Effector memory CD8-positive, alpha-beta T cell (primary cell): ENCODE results near the gene TTC7B.
"Not testable (repeated sequence)": the region's sequence is repeated elsewhere in the genome, so short reads cannot be mapped to it uniquely, and the experiment has no call there.

Experiments
- ATAC-seq: fragments of 150-1000 bp; cut with Tn5 transposase; replicated peaks from 2 replicates; pipeline ENCODE4 v1.10.0; 2021; ENCODE audit warnings: mild to moderate bottlenecking, moderate library complexity
- DNase-seq, 3 experiments: peaks; one replicate each; pipeline ENCODE4 v3.0.0; 2021
- H3K27ac Mint-ChIP-seq, 2 donors: one replicate each; pipeline ENCODE4 v1.8.0; 2022; ENCODE audit warnings: mild to moderate bottlenecking in 2 of 2, mixed read lengths in 2 of 2, moderate library complexity in 2 of 2
- H3K27me3 Mint-ChIP-seq, 2 donors: one replicate each; pipeline ENCODE4 v1.8.0; 2022; ENCODE audit warnings: mixed read lengths in 2 of 2
- H3K36me3 Mint-ChIP-seq: one replicate; pipeline ENCODE4 v1.8.0; 2022; ENCODE audit warnings: mild to moderate bottlenecking, moderate library complexity, mixed read lengths; ENCODE audit not compliant: insufficient read depth
- H3K4me1 Mint-ChIP-seq, 2 donors: one replicate each; pipeline ENCODE4 v1.8.0; 2022; ENCODE audit warnings: low read depth in 2 of 2, mixed read lengths in 2 of 2
- H3K4me3 Mint-ChIP-seq, 2 donors: one replicate each; pipeline ENCODE4 v1.8.0; 2022; ENCODE audit warnings: mild to moderate bottlenecking in 2 of 2, mixed read lengths in 2 of 2, moderate library complexity in 2 of 2
- H3K9me3 Mint-ChIP-seq, 2 donors: one replicate each; pipeline ENCODE4 v1.8.0; 2022; ENCODE audit warnings: mixed read lengths in 2 of 2

TTC7B gene

DNA sequence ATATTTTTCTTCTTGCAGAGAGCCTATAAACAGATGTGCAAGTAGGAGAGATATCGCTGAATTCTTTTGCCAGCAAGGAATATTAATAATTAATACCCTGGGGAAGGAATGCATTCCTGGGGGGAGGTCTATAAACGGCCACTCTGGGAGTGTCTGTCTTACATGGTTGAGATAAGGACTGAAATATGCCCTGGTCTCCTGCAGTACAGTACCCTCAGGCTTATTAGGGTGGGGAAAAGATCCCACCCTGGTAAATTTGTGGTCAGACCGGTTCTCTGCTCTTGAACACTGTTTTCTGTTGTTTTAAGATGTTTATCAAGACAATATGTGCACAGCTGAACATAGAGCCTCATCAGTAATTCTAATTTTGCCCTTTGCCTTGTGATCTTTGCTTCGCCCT lies 7.3 kb upstream of the TTC7B start:
- DNase-seq, H3K9me3 Mint-ChIP-seq, H3K27ac Mint-ChIP-seq, H3K4me3 Mint-ChIP-seq, ATAC-seq, H3K27me3 Mint-ChIP-seq: not testable (repeated sequence)
- Mint-ChIP-seq H3K36me3 (peaks cover 10% of the 10 kb centered on the region), H3K4me1 (peaks cover 19 to 24% of the 10 kb centered on the region in 2 donors)

DNA sequence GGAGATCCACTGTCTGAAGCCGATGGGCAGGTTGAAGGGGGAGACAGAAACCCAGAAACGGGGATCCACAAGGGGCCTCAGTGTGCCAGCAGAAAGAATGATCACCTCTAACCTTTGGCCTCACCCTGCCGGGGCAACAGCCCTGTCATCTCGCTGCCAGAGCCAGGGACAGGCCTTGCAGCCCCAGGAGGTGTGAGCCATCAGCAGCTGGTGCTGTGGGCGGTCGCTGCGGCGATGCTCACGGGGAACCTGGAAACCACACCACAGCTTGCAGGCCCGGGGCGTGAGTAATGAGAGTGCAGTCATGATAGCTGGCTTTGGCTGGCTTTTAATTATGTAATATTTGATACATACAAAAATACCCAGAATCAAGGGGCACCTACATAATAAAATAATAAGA lies 4.7 kb upstream of the TTC7B start:
- ATAC-seq (peak; percentile 98), DNase-seq (peak; percentile 59 to 65 (median 63))
- peaks cover 0 to 10% of the 10 kb centered on the region in 2 donors for H3K27me3 Mint-ChIP-seq
- no peak overlapping the region for H3K4me3 Mint-ChIP-seq
- H3K9me3 Mint-ChIP-seq: peaks cover 0 to 9% of the 10 kb centered on the region in 2 donors
- H3K4me1 Mint-ChIP-seq: peaks cover 16 to 18% of the 10 kb centered on the region in 2 donors
- peak overlapping the region; percentile 61 to 75 for H3K27ac Mint-ChIP-seq
- peaks cover 11% of the 10 kb centered on the region for H3K36me3 Mint-ChIP-seq

DNA sequence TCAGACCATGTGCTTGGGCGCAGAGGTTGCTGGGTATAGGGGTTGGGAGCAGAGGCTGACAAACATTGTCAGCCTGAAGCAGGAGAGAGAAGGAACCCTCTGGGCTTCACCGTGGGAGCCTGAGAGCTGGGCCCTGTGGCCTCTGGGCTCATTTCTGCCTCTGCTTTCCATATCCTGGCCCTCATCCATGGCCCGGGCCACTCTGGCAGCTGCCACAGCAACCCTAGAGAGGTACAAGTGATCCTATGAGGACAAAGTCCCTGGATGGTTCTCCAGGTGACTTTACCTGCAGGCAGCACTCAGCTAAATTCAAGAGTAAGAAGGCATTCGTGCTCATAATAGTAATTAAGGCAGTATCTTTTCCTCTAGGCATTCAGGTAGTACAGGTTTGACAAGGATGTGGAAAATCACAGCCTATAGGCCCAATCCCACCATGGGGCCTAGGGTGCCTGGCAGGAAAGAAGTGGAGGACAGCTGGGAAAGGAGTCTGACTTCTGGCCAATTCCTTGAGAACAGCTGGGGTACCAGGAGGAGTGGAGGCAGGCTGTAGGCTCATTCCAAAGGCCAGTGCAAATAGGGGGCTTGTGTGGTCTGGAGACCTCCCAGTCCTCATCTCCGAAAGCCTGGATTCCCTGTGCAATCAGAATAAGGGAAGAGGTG lies 3.6 kb upstream of the TTC7B start:
- Mint-ChIP-seq H3K4me1 (peaks cover 16 to 25% of the 10 kb centered on the region in 2 donors), H3K36me3 (peaks cover 11% of the 10 kb centered on the region), H3K27ac (peak overlapping the region; percentile 75 to 79), H3K27me3 (peaks cover 0 to 10% of the 10 kb centered on the region in 2 donors), H3K9me3 (peaks cover 0 to 9% of the 10 kb centered on the region in 2 donors), H3K4me3 (no peak overlapping the region)
- no peak for DNase-seq
- ATAC-seq: no peak

DNA sequence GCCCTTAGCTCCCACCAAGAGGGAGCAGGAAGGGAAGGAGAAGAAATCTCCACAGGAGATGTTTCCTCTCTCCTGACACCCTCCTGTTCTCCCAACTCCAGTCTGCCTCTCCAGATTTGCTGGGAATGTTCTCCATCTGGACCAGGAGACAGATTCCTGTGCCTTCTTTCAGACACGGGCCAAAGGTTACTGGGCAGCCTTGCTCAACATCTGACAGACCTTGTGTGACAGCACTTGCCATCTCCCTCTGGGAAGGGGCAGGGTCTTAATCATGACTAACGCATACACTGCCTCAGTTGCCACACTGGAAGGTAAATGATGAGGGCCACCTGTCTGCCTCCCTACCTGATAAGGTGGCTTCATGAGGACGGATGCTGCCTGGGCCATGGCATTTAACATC lies 2.5 kb upstream of the TTC7B start:
- Mint-ChIP-seq H3K36me3 (peaks cover 11% of the 10 kb centered on the region), H3K4me1 (peaks cover 16 to 25% of the 10 kb centered on the region in 2 donors), H3K27me3 (peaks cover 0 to 10% of the 10 kb centered on the region in 2 donors), H3K27ac (no peak overlapping the region), H3K9me3 (peaks cover 0 to under 1% of the 10 kb centered on the region in 2 donors), H3K4me3 (no peak overlapping the region)
- DNase-seq: no peak
- ATAC-seq: no peak

DNA sequence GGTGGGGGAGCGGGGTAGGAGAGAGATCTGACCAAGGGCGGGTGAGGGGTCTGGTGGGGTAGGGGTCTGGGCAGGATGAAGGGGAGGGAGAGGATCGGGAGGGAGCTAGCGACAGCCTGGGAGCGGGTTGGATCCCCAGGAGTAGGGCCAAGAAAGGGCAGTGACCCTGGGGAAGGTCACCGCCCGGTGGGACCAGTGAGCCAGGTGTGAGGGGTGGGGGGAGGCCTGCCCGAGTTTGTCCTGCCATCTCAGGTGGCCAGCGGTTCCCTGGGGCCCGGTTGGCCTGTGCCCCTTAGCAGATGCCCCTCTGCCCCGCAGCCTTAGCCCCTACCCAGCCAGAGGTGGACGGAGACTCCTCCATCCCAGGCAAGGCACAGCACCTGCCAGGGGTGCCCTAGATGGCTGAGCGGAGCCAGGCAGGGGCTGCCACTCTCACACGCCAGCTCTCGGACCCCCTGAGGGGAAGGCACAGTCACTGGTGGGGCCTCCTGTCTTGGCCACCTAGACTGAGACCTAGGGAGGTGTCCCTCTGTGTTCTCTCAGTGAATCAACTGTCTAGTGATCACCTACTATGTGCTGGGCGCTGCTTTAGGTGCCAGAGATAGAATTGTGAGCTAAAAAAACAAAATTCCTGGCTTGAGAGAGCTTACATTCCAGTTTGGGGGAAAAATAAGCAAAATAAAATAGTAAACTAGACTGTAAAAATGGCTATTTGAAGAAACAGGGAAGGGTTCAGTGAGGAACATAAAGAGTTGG lies 629 bp upstream of the TTC7B start:
- peaks cover 11% of the 10 kb centered on the region for H3K36me3 Mint-ChIP-seq
- peak overlapping the region; percentile 66 to 76 for H3K4me3 Mint-ChIP-seq
- H3K27me3 Mint-ChIP-seq: peaks cover 0 to 10% of the 10 kb centered on the region in 2 donors
- ATAC-seq (no peak), DNase-seq (no peak)
- peaks cover 16 to 24% of the 10 kb centered on the region in 2 donors for H3K4me1 Mint-ChIP-seq
- no peaks in the 10 kb centered on the region for H3K9me3 Mint-ChIP-seq
- H3K27ac Mint-ChIP-seq: no peak overlapping the region

DNA sequence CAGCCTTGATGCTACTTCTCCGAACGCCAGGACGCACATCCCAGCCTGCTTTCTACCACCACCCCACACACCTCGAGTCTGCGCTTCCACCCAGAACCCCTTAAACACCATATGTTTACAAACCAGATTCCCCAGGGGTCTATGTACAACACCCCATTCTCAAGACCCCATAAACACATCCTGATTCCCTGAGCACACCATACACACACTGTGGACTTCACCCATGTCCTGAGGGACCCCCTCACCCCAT lies 733 bp downstream of the TTC7B start:
- peaks cover 11% of the 10 kb centered on the region in 2 donors for H3K4me1 Mint-ChIP-seq
- H3K27ac Mint-ChIP-seq: peak overlapping the region in 1 of 2 donors; percentile 28
- no peak for DNase-seq
- ATAC-seq: no peak
- peaks cover 0 to 10% of the 10 kb centered on the region in 2 donors for H3K27me3 Mint-ChIP-seq
- peaks cover 5% of the 10 kb centered on the region for H3K36me3 Mint-ChIP-seq
- H3K9me3 Mint-ChIP-seq: no peaks in the 10 kb centered on the region
- peak overlapping the region; percentile 30 to 75 for H3K4me3 Mint-ChIP-seq

DNA sequence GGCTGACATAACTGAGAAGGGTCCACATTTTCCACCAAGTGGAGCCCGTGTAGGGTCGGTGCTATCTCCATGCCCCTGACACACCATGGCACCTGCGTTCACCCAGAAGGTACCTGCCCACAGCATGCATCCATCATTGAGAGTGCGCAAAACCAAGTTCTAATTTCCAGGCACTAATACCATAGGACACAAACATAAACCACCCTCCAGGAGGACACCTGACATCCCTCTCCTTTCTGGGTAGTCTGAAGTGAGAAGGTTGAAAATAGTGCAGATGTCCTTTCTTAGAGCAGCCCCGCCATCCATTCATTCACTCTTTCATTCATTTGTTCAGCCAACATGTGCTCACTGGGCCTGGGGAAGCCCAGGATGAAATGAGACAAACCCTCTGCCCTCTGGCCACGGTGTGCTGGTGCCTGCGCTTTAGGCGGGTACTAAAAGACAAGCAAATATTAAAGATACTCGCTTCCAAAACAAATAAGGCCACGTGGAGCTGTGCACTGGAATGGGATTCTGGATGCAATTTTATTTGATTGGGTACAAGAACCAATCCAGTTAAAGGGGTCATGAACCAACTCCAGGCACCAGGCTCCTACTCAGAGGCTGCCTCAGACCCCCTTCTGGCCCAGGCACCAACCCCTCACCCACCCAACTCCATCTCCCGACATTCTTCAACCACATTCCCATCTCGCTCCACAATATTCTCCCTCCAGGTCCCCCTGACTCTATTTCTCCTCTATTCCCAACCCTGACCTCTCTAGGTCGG lies 1.2 kb downstream of the TTC7B start:
- Mint-ChIP-seq H3K9me3 (no peaks in the 10 kb centered on the region), H3K36me3 (peaks cover 5% of the 10 kb centered on the region), H3K4me1 (peaks cover 8% of the 10 kb centered on the region in 2 donors), H3K27me3 (peaks cover 0 to 10% of the 10 kb centered on the region in 2 donors), H3K4me3 (peak overlapping the region; percentile 30 to 75), H3K27ac (peak overlapping the region in 1 of 2 donors; percentile 28)
- ATAC-seq (no peak), DNase-seq (no peak)

DNA sequence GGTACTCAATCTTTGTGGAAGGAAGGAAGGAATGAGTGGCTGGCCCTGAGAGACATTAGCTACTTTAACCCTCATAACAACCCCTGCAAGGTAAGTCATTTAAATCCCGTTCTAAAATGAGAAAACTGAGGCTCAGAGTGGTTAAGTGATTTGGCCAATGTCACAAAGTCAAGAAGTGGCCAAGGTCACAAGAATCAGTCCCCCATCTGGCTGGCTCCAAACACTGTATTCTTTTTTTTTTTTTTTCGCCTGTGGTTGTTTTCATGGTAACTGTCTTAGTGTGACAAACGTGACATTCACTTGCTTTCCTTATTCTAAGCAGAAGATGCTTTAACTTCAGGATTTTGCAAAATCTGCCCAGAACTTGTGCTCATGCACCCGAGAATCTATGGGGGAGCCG lies 2.8 kb downstream of the TTC7B start:
- DNase-seq (no peak), ATAC-seq (no peak)
- Mint-ChIP-seq H3K27me3 (peaks cover 0 to 10% of the 10 kb centered on the region in 2 donors), H3K4me3 (no peak overlapping the region), H3K27ac (no peak overlapping the region), H3K4me1 (peaks cover 5 to 7% of the 10 kb centered on the region in 2 donors), H3K9me3 (no peaks in the 10 kb centered on the region), H3K36me3 (peaks cover 5% of the 10 kb centered on the region)

DNA sequence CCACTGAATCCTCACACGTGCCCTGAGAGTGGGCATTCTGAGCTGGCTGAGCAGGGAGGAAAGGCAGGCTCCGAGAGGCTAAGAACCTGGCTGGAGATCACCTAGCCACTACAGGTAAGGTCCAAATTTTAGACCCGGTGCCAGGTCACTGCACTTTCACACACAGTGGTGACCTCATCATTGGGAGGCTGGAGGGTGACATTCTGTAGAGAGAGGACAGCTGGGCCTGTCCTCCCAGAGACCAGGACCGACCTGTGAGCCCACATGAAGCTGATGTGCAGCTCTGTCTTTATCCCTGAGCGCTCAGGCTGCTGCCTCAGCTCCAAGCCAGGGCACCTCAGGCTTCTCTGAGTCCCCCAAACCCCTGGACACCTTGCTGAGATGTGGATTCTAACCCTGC lies 4.1 kb downstream of the TTC7B start:
- Mint-ChIP-seq H3K4me3 (no peak overlapping the region), H3K9me3 (no peaks in the 10 kb centered on the region), H3K27ac (no peak overlapping the region), H3K27me3 (peaks cover 0 to 2% of the 10 kb centered on the region in 2 donors), H3K4me1 (peaks cover 2 to 7% of the 10 kb centered on the region in 2 donors), H3K36me3 (peaks cover 5% of the 10 kb centered on the region)
- DNase-seq: no peak
- no peak for ATAC-seq

DNA sequence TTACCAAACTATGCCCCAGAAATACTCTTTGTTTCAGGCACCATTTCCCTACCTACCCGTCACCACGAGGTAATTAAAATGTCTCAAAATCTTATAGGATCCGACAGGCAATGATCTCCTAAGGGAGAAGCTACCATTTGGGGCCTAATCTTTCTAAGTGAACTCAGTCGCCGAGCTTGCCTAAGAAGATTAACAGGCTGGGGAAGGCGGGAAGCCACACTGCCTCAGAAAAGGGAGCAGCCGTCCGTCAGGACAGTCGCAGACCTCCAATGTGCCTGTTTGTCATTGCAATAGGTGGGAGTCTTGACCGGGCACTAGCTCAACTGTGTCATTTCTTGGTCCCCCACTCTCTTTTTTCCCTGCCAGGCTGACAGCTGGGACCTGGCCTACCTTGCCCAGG lies 4.6 kb downstream of the TTC7B start:
- Mint-ChIP-seq H3K27ac (no peak overlapping the region), H3K4me3 (no peak overlapping the region), H3K36me3 (peaks cover 2% of the 10 kb centered on the region), H3K27me3 (no peaks in the 10 kb centered on the region), H3K4me1 (peaks cover 0 to 7% of the 10 kb centered on the region in 2 donors), H3K9me3 (no peaks in the 10 kb centered on the region)
- no peak for ATAC-seq
- no peak for DNase-seq

DNA sequence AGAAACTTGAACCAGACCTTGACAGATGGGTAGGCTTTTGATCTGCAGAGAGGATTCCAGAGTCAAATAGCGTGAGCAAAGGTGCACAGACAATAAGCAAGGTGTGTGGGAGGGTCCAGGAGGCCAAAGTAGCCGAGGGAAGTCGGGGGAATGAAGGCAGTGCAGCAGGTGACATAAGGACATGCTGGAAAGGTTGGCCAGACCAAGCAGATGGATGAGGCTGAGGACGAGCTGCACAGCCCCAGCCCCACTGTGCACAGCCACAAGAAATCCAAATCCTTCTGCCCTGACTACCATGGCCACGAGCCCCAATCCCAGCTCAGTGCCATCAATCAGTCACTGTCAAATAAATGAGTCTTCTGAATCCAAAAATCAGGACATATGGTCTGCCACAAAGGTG lies 5.4 kb downstream of the TTC7B start:
- no peak for DNase-seq
- H3K36me3 Mint-ChIP-seq: no peaks in the 10 kb centered on the region
- no peak overlapping the region for H3K4me3 Mint-ChIP-seq
- no peaks in the 10 kb centered on the region for H3K9me3 Mint-ChIP-seq
- peaks cover 0 to 7% of the 10 kb centered on the region in 2 donors for H3K4me1 Mint-ChIP-seq
- no peak for ATAC-seq
- no peak overlapping the region for H3K27ac Mint-ChIP-seq
- no peaks in the 10 kb centered on the region for H3K27me3 Mint-ChIP-seq

DNA sequence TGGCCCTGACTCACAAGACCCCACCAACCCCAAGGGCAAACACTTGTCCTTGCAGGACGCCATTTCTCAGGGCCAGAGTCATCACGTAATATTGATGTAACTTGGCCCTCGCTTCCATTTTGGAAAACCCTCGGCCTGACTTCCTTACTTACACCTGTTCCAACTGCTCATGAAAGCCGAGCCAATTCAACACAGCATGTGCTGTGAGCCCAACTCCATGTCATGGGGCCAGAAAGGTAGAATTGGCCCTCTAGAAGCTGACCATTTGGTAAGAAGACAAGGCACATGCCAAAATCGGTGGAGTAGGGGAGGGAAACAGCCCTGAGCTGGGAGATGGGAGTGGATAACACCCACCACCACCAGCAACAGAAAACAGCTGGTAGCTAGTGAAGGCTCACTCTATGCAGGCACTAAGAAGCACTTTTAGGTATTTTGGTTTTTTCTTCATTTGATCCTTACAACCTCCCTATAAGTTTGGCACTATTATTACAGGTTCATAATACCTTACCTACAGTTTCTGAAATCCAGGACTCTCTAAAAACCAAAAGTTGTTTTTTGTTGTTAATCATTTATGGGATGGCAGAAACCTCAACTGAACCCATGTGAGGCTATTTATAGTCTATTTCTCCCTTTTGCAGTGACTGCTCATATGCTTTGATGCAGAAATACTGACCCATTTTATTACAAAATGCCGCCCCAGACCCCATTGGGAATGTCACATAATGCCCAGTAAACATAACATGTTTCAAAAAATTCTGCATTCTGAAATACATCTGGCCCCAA lies 6.5 kb downstream of the TTC7B start:
- Mint-ChIP-seq H3K4me3 (no peak overlapping the region), H3K9me3 (no peaks in the 10 kb centered on the region), H3K4me1 (no peaks in the 10 kb centered on the region), H3K36me3 (no peaks in the 10 kb centered on the region), H3K27ac (no peak overlapping the region), H3K27me3 (no peaks in the 10 kb centered on the region)
- no peak for DNase-seq
- no peak for ATAC-seq
